Urothelium cell line (cell line): ENCODE results near the gene ZNFX1.

ENCODE experiments used
- DNase-seq: peaks from one replicate; pipeline ENCODE4 v3.0.0; 2011; ENCODE audit warnings: low spot score, mixed read lengths
- FAIRE-seq: peaks from 2 replicates; lab custom pipeline; 2011; peaks lifted over from hg19 to GRCh38; lab: Jason Lieb, UNC

The ZNFX1 gene

DNA sequence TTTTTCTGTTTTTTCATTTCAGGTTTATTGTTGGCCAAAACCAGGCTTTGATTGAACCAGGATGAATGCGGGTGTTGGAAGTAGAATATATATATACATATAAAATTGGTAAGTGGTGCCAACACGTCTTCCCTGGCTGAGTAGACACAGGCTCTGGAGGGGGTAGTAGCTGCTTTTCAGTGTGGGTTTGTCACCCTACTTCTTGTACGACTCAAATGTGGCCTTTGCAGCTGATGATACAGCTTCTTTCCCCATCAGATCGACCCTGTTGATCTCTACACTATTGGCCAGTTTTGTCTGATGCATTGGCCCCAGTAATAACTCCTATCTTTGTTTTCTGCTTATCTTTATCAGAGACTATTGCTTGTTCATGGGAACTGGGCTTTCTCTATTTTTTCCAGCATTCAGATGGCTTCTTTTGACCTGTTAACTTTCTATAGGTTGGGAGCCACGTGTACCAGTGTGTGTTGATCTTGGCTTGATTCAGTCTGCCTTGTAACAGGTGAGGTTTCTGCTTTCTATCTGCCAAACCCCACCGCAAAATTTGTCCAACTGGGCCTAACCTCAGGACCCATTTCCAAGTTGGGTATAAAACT, 2.7 kb upstream of the ZNFX1 start:
- no peak for DNase-seq
- no peak for FAIRE-seq

DNA sequence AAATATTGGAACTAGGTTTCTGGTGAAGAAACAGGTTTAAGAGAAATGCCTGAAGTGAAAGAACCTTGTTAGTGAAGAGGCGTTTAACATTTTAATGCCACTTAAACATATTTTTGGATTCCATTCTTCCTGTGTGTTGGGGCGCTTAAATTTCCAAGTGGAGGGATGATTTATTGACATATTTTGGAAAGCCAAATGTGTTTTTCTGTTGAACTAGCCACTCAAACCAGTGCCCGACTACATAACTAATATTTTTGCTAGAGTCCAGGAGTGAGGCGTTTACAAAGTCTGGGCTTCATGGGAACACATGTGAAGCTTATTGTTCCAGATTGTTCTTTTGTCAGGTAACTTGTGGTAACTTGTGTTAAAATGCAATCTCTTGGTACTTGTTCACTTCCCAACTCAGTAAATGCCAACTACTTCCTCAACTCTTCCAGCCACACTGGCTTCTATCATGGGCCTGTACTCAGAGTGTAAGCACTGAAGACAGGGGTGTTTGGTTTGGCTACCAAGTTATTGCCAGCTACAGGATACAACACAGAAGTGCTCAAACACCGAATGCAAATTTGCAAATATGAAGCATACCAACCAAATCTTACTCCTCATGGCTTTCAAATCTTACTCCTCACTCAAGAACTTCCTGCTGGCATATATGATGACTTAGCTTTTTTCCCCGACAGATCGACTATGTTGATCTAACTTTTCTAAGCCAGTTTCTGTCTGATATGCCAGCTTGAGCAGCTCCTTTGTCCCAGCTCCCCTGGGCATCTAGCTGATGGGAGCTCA, 2.0 kb upstream of the ZNFX1 start:
- DNase-seq (no peak), FAIRE-seq (no peak)

DNA sequence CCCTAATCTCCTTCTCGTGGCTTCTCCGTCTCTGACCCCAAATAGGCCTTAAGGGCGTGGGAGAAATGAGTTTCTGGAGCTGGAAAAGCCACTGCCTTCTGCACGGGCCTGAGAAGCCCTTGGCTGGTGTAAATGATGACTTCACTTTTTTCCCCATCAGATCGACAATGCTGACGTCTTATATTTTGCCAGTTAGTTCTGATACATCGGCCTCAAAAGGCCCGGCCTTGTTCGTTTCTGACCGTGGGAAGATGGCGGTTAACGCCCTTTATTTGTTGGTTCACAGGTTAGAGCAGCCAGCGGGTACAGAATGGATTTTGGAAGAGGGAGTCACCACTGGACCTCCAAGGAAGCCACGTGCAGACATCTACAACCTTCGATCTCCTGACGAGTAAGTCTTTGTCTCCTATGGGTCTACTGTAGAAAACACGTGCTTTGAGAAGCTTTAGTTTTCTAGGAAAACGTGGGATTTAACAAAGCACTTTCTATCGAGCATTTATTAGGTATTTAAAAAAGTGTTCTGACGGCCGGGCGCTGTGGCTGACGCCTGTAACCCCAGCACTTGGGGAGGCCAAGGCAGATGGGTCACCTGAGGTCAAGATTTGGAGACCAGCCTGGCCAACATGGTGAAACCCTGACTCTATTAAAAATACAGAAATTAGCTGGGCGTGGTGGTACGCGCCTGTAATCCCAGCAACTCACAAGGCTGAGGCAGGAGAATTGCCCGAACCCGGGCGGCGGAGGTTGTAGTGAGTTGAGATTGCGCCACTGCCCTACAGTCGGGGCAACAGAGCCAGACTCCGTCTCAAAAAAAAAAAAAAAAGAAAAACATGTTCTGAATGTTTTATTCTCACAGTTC, 1.2 kb upstream of the ZNFX1 start:
- DNase-seq (no peak), FAIRE-seq (no peak)

DNA sequence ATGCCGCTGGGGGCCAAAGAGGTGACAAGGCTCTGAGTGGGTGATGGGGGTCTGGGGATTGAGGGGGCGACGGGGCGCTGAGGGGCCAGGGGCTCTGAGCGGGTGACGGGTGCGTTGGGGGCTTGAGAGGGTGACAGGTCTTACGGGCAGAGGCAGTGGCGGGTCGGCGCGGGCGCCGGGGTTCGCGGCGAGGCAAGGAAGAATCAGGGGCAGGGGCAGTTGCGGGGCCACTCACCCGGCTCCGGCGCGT, 146 bp downstream of the ZNFX1 start:
- no peak for FAIRE-seq
- DNase-seq: no peak

DNA sequence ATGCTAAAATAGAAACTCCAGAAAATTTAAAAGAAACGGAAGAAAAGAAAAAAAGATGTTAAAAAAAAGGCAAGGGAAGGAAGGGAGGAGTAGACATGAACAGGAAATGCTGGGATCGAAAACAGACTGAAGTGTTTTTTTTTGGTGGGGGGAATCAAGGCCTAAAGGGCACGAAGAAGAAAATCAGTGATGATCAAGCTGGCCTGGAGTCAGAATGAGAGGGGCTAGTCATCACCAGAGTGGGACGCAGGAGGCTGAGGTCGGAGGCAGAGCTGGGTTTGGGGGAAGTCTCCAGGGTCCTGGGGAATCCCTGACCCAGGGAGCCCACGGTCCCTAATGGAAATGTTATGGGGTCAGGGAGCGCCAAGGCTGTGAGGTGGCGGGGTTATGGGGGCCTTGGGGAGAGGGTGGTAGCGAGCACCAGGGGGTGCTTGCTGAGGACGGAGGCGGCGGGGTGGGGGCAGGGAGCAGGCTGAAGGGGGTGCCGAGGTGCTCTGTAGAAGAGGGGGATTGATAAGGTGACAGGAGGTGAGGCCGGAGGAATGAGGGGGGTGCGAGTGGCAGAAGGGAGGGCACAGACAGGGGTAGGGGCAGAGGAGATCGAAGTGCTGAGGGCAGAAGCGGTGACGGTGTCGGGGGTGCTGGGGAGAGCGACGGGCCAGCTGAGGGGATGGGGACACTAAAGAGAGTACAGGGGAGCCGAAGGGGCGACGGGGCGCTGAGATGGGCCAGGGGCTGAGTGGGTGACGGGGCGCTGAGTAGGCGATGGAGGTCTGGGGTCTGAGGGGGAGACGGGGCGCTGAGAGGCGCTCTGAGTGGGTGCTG, 684 bp downstream of the ZNFX1 start:
- no peak for FAIRE-seq
- no peak for DNase-seq

DNA sequence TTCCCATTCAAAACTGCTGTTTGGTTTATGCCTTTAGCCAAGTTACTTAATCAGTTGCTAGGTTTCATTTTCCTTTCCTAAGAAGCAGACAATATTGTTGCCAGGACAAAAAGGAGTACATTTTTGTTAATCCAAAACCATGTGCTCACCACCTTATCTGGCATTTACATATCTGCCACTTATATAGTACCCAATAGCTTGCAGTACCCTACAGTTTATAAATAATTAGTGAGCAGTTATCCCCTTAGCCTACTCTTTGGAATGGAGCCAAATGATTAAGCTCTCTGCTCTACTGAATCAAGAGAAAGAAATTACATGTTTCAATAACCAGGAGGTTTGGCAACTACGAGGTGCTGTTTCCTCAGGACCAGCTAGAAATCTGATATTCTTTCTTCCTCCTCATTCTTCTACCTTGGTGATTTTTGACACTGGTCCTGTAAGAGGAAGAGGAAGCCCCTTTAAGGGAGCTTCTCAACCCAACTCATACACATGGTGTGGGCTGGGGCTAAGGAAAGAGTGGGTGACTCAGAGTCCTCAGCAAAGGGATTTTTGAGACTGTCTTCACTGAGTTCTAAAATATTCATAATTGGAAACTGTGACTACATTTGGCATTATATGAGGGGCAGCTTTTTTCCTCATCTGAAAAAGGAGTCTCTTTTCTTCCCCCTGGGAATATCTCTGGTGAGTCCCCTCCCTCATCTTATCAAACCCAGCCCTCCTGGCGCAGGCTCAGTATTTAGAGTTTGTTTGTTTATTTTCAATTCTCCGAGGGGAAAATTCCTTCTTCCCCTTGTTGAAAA, 1.5 kb downstream of the ZNFX1 start:
- no peak for FAIRE-seq

DNA sequence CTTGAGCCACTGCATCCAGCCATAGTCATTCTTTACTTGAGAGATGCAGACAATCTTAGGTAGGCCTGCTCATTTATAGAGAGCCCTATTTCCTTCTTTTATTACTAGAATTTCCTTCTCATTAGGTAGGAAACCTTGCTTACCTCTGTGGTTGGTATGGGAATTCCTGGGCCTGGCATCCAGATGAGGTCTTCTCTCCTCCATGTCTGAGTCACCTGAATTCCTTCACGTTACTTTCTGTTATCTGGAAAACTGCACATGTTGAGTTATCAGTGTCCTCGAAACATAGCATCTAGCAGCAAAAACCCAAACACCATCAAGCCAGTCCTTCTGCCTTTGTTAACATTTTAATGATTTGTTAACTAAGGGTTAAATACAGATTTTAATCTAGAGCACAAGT, 2.2 kb downstream of the ZNFX1 start:
- DNase-seq: peak; percentile 54
- FAIRE-seq: no peak

More for the DNA sequence above, 1.5 kb downstream of the ZNFX1 start:
- peak; percentile 42 for DNase-seq

DNA sequence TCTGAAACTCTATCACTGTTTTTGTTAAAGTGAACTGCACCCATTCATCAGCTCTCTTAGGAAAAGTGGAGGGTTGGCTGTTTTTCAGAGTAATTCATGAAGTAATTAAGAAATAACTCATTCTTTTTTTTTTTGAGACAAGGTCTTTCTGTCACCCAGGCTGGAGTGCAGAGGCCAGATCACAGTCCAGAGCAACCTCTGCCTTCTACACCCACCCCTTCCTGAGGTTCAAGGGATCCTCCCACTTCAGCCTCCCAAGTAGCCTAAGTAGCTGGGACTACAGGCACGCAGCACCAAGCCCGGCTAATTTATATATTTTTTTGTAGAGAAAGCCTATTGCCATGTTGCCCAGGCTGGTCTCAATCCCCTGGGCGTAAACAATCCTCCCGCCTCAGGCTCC, 2.6 kb downstream of the ZNFX1 start:
- DNase-seq: no peak
- FAIRE-seq: no peak

DNA sequence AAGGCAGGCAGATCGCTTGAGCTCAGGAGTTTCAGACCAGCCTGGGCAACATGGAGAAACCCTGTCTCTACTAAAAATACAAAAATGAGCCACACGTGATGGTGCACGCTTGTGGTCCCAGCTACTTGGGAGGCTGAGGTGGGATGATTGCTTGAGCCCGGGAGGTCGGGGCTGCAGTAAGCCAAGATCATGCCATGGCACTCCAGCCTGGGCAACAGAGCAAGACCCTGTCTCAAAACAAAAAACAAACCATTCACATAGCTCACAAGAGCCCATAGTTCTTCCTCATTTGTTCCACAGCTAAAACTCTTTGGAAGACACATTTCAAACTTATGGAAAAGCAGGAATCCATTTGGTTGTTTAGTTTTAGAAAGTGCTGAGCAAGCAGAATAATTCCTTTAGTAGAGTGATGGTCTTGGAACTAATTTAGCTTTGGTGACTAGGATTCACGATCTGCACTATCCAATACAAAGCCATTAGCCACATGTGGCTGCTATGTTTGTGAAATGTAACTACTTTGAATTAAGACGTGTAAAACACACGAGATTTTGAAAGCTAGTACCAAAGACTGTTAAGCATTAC, 4.1 kb downstream of the ZNFX1 start:
- DNase-seq (no peak), FAIRE-seq (no peak)

DNA sequence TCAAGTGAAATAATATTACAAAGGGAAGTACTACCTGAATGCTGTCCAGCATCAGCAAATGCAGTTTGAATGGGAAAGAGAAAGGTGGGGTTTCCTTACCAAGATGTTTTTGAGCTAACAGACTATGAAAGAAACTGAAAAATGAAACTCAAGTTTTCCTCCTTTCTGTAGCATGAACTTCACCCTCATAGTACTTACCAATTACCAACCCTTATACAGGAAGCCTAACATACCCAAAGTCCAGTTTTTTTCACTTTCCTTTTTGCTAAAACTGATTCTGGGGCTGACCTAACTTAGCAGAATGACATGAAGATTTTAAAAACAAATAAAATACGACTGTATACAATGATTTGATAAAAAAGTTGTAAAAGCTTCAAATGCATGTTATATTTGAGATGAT, 5.2 kb downstream of the ZNFX1 start:
- DNase-seq: no peak
- no peak for FAIRE-seq

DNA sequence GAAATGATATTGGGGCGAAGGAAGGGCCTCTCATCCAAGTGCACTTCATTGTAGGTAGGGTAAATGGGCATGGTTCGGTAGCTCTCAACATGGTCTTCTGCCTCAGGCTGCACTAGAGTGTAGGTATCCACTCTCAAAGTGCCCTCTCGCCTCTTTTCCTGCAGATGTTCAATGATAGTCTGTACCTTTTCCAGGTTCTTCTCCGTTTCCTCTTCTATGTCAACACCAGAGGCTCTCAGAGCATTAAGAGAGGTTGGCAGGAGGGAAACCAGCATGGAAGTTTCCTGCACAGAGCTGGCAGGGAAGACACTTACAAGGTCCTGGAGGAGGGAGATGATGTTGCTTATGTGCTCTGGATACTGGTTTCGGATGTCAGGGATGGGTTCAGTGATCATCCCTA, 7.1 kb downstream of the ZNFX1 start:
- DNase-seq (no peak), FAIRE-seq (no peak)

DNA sequence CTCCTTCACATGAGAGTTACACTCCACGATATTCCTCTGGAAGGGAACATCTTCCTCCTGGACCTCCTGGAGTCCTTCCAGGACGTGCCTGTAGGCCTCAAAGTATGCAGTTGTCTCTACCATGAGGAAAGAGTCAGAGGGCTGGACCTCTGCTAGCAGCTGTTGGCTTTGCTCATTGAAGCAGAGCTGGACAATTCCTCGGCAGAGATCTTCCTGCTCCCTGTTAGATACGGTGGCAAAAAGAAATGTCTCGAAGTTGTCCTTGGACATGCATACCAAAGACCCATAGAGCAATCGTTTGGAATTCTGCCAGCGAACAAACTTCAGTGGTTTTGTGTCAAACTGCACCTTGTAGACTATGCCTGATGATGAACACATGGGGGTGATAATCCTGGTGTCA, 7.7 kb downstream of the ZNFX1 start:
- FAIRE-seq: no peak
- DNase-seq: no peak

DNA sequence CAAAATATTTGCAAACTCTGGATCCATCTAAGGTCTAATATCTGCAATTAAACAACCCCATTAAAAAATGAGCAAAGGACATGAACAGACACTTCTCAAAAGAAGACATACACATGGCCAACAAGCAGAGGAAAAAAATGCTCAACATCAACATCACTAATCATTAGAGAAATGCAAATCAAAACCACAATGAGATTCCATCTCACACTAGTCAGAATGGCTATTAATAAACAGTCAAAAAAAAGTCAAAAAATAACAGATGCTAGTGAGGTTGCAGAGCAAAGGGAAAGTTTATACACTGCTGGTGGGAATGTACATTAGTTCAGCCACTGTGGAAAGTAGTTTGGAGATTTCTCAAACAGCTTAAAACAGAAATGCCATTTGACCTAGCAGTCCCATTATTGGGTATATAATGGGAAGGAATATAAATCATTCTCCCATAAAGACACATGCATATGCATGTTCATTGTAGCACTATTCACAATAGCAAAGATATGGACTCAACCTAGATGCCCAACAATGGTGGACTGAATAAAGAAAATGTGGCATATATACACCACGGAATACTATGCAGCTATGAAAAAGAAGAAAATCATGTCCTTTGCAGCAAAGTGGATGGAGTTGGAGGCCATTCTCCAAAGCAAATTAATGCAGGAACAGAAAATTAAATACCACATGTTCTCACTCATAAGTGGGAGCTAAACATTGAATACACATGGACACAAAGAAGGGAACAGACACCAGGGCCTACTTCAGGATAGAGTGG, 9.1 kb downstream of the ZNFX1 start:
- DNase-seq: no peak
- FAIRE-seq: peak; percentile 48

DNA sequence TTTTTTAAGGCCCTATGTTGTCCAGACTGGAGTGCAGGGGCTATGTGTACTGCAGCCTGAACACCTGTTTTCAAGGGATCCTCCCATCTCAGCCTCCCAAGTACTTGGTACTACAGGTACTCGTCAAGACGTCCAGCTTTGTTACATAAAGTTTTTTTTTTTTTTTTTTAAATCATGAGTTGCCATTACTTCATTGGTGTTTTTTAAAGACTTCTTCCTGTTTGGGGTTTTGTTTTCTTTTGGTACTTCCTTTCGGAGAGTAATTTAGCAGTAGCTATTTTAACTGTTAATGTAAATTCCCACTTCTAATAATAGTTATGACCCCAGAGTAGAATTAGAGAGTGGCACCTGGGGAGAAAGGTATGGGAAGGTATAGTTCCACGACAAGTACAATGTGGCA, 10.5 kb downstream of the ZNFX1 start:
- FAIRE-seq (no peak), DNase-seq (no peak)

DNA sequence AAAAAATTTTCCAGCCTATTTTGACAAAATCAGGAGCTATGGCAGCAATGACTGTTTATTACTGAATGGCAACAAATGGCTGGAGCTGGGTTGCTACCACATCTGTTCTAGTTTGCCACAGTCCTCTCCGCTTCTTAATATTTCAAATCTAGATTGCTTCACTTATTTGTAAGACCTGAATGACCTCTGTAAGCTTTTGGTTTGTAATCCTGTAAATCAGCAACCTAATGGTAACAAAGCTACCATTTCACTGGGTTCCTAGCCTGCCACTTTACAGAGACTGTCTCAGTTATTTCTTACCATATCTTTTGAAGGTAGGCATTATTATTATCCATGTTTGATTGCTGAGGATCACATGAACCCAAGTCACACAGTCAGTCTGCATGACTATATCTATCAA, 15.4 kb downstream of the ZNFX1 start:
- FAIRE-seq (no peak), DNase-seq (no peak)

DNA sequence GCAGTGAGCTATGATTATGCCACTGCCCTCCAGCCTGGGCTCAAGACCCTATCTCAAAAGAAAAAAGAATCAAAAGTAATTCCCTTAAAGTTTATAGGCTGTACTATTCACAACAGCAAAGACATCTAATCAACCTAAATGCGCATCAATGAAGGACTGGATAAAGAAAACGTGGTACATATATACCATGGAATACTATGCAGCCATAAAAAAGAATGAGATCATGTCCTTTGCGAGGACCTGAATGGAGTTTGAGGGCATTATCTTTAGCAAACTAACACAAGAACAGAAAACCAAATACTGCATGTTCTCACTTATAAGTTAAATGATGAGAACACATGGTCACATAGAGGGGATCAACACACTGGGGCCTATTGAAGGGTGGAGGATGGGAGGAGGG, 16.7 kb downstream of the ZNFX1 start:
- no peak for FAIRE-seq

DNA sequence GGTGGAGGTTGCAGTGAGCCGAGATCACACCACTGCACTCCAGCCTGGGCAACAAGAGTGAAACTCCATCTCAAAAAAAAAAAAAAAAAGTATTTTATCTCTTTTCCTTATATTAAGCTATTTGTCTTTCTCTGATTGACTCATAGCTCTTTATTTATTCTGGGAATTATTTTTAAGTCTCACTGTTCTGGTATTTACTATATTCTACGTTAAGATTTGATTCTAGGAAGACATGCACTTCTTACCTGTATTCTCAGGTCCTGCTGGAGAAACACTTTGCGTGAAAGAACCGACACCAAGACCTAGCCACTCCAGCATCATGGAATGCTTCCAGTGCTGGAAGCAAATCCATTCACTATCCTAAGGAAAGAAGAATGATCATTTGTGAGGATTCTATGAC, 17.6 kb downstream of the ZNFX1 start:
- no peak for FAIRE-seq
- no peak for DNase-seq

More for the DNA sequence above, 16.7 kb downstream of the ZNFX1 start:
- DNase-seq: no peak

DNA sequence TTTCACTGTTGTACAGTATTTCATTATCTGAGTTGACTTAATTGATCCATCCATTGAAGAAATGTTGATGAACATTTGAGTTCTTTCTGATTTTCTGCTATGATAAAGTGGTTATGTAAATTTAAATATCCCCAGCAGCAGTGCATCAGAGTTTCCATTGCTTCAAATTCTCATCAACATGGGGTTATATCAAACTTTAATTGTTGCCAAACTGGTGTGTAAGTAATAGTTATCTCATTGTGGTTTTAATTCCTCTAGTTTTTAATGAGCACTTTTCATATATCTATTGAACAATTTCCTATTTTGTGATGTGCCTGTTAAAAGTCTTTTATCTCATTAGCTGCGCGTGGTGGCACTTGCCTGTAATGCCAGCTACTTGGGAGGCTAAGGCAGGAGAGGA, 18.1 kb downstream of the ZNFX1 start:
- no peak for DNase-seq
- no peak for FAIRE-seq

DNA sequence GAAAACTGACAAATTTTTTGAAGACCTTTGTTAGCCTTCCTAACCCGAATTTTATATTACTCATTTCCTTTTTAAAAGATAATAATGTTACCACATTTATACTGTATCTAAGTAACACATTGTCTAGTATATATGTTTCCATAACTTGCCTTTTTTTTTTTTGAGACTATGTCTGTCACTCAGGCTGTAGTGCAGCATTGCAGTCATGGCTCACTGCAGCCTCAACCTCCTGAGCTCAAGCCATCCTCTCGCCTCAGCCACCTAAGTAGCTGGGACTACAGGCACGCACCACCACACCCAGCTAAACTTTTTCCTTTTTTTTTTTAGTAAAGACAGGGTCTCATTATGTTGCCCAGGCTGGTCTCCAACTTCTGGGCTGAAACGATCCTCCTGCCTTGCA, 18.6 kb downstream of the ZNFX1 start:
- FAIRE-seq (no peak), DNase-seq (no peak)
